H4 (cell line): ENCODE data around the gene TENM4. TPM values are rescaled to one million over a fixed set of nuclear protein-coding genes. Genes with fewer than 3 reads are reported as not detected.
A peak's percentile ranks its signal among the peaks of the same experiment; 100 is the strongest.
"Not testable (repeated sequence)": the region's sequence is repeated elsewhere in the genome, so short reads cannot be mapped to it uniquely, and the experiment has no call there.

Experiments
- DNase-seq: peaks from one replicate; pipeline ENCODE4 v3.0.0-alpha.2; 2015; ENCODE audit warnings: low spot score
- total RNA-seq: library from RNA; depleted of rRNA; stranded (reverse); fragments of >200 nt; shearing (Covaris generic); gene quantifications from 2 replicates; pipeline ENCODE4 v1.2.3, GENCODE V29; 2014

TENM4 gene
- total RNA-seq, 1 experiment from 2014 or later, result 0.31 TPM

DNA sequence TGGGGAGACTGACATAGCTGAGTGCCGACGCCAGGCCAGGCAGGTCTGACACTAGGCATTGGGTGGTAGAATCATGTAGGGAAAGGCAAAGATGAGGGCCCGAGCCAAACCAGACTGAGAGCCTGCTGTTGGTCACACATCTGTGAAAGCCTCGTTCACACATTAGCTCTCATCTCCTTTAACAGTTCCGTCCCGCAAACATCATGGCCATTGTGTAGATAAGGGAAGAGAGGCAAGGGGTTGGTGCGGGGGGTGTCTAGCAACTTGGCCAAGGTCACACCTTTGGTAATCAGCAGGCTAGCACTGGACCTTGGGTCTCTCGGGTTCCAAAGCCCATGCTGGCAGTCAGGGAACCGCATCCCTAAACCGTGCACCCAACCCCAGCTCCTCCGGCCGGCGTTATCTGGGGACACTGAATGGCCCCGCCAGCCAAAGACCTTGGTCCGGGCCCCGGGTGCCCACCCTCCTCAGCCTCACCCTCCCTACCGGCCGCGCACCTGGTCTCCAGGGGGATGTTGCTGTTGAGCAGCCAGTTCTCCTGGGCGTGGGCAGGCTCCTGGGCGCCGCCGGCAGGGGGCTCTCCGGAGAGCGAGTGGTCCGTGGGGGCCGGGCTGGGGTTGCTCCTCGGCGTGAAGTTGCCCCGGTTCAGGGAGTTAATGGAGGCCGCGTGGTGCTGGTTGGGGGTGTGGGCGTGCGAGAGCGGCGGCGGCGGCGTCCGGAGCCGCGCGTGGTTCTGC lies 537.9 kb downstream of the TENM4 start:
- no peak for DNase-seq

- DNase-seq, result no peak
These were observed 539.0 kb downstream of the TENM4 start for GRCh38 chr11:78901831-78902230.

- DNase-seq, result no peak
These were observed 542.5 kb downstream of the TENM4 start for GRCh38 chr11:78898266-78898775.

DNA sequence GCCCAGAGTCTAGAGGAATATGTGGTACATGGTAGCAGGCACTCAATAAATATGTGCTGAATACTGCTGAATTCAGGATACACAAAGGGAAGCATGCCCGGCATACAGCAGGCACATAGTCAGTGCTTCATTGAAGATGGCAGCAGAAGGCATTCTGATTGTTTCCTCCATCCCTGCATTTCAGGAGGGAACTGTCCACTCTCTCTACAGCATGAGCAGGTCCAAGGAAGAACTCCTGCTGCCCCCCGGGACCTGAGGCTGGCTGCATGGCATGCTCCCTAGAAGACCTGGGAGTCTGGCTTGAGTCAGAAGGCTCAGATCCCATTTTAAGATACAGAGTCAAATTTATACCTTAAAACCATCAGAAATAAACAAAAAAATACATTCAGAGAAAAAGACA lies 546.8 kb downstream of the TENM4 start:
- DNase-seq, result no peak

- no peak for DNase-seq
These were observed 551.1 kb downstream of the TENM4 start for GRCh38 chr11:78889698-78890097.

DNA sequence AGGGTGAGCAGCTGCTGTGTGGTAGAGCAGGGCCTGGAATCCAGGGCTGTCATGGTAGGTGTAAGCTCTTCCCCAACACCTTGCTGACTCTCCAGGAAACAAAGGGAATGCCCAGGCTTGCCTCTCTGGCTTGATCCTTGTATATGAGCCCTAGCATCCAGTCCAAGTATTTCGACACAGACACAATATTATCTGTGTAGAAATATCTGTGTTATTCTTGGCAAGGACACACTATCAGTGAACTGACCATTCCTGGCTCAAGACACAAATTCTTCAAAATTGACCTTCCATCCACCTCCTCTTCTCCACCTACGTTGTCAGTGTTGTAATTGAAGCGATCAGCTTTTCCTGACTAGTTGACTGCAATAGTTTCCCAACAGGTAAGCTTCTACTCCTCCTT lies 554.2 kb downstream of the TENM4 start:
- DNase-seq, result no peak

DNA sequence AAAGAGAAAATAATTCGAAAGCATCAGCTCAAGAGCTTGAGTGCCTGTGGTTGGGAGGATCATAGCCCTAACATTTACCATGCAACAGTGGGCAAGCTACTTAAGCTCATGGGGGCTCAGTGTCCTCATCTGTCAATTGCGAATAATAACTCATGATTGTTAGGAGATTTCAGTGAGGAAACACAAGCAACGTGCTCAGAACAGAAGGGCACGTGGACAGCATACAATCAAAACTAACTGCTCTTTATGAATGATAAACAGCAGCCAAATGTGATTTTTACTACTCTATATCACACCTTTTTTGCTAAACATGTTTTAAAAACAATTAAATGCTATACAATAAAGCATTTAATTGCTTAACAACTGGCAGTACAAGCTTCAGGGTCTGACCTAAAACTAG lies 556.1 kb downstream of the TENM4 start:
- DNase-seq, result no peak

DNA sequence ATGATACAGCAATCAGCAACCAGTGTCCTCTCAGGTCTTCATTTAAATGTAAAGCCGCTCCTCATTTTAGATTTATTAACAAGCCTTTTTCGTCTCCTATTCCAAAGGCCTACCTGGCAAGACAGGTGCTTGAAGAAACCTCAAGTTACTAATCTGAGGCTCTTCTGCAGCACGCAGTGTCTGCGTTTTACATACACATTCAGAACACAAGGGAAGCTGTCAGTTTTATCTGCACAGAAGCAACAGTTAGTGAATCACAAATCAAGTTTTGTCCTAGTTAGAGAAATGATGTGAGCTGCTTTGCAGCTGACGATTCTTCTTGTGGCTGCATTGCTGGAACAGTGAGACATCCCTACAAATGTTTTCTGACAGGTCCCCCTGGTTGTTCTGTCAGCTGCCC lies 557.3 kb downstream of the TENM4 start:
- DNase-seq, result no peak

GRCh38 chr11:78879094-78879980 lies 561.5 kb downstream of the TENM4 start:
- DNase-seq, result not testable (repeated sequence)

DNA sequence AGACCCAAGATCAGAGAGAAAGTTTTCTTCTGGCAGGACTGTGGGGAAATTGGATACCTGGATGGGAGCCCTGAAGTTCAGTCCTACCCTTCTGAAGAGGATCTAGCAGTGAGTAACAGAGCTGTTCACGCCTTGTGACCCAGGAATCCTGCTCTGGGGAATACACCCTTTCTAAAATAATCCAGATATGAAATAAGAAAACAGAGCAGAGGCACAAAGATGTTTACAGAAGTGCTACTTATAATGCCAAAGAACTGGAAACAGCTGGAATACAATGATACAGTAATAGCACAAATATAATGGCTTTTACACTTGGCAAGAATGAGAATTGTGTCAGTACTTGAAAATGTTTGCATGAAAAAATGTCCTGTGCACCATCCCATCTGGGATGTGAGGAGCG lies 562.2 kb downstream of the TENM4 start:
- no peak for DNase-seq

GRCh38 chr11:78876676-78877075 lies 564.2 kb downstream of the TENM4 start:
- no peak for DNase-seq

- no peak for DNase-seq
These were observed 570.2 kb downstream of the TENM4 start for GRCh38 chr11:78870655-78871054.

DNA sequence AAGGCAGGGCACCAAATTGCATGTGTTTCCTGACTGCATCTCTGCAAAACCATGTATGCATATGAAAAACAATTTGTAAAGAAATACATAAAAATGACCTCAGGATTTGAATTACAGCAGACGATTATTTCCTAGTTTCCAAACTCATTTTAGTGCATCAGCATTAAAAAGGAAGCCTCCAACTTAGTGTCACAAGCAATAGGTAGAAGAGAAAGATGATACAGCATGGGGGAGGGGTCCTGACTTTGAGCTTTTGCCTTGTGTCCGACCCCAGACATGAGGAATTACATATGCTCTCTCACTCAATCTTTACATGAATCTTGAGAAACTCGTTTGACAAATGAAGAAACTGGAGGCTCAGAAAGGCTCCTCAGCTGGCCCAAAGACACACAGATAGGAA lies 571.5 kb downstream of the TENM4 start:
- DNase-seq, result no peak

DNA sequence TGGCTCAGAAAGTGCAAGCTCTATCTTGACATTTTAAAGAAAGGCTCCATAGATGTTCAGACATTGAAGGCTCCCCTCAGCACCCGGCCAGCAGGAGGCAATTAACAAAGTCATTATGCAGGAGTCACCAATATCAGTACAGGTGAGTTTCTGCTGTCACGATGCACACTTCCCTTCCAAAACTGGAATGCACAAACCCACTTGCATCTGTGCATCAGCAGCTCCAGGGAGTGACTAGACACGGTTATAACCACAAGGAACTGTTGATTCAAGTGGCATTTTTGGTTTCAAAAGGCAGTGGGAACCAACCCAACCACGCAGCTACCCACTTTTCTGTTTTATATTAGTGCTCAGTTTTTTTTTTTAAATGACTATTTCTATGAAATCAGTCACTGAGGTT lies 572.3 kb downstream of the TENM4 start:
- DNase-seq, result no peak

DNA sequence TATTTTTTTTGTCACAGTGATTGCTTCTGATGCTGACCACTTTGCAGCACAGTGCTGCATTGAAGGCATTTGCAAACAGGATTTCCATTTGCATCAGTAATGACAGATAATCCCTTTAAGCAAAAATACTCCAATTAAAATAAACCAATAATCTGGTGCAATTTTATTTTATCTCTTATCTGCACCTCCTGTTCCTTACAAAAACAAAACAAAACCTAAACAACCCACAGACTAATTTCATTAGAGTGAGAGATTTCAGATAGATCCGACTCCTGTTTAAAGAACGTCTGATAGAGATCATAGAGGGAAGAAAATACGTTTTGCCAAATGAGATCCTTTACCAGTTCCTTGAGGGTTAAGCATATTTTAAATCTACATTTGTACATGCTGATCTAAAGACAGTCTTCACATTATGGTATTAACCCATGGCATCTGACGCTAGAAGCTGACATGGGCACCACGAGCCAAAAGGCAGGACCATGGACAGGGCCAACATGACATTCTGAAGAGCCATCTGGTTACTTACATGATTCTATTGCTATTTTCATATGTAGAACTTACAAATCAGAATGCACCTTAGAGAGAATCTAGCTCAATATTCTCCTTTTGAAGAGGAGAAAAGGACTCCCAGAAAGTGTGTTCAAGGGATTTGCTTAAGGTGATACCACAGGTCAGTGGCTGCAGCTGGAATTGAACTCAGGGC lies 580.0 kb downstream of the TENM4 start:
- DNase-seq, result no peak

DNA sequence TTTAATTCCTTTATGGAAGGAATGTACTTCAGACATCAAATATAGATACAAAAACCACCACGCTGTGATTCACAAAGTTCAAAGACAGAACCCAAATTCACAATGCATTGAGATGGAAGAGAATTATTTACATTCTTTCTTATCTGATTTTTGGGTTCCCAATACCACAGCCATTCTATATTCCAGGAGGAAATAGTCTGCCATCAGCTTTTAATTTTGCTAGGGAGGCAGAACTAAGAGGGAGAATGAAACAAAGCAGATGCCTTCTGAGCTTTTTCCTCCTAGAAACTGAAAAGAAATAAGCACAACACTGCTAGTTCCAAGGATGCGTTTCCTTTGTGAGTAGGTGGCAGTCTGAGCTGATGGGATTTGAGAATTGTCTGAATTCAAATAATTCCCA lies 583.1 kb downstream of the TENM4 start:
- DNase-seq, result no peak

DNA sequence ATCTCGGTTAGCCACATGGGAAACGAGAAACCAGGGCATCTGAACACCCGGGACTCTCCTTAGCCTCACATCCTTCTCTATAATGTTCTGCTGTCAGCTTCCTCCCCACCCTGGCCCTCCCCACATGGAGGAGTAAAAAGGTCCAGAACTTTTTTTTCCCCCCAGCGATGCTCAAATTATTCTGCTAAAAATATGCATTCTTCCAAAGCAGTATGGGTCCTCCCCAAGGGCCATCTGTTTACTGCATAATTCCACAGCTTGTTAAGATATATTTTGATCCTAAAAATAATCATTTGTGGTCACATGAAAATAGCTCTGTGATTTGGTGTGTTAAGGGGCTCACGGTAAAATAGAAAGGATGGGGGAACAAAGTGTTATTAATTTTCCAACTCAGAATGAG lies 584.6 kb downstream of the TENM4 start:
- DNase-seq, result no peak

DNA sequence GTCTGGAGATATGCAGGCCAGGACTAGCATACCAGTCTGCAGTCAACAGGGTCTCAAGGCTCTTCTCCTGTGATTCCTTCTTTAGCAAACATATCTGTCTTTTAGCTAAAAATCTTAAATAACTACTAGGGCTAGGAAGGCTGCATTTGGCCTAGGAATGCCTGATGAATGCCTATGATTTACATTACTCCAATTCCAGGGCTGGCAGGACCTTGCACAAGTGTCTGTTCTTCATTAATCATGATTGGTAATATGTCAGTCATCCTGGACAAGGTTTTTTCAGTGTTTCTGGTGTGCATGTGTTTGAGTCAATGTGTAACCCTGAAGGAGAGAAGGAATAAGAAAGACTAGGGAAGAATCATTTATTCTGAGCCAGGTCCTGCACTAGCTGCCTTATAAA lies 585.7 kb downstream of the TENM4 start:
- DNase-seq, result no peak

DNA sequence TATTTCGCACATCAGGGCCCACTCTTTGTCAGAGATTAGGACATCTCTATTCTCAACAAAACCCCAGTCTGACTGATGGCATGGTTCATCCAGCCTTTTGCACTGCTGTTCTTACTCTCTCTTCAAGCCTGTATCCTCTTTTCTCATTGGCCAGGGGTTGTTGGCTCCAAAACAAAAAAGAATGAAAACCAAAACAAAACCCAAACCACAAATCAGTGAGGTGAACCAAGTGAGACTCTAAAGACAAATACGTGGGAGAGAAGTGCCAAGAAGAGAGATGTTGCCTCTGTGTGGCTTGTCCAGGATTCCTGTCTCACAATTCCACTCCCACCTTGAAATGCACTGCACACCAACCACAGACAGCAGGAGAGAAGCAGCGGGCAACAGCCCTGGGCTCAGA lies 587.3 kb downstream of the TENM4 start:
- peak; percentile 7 for DNase-seq

DNA sequence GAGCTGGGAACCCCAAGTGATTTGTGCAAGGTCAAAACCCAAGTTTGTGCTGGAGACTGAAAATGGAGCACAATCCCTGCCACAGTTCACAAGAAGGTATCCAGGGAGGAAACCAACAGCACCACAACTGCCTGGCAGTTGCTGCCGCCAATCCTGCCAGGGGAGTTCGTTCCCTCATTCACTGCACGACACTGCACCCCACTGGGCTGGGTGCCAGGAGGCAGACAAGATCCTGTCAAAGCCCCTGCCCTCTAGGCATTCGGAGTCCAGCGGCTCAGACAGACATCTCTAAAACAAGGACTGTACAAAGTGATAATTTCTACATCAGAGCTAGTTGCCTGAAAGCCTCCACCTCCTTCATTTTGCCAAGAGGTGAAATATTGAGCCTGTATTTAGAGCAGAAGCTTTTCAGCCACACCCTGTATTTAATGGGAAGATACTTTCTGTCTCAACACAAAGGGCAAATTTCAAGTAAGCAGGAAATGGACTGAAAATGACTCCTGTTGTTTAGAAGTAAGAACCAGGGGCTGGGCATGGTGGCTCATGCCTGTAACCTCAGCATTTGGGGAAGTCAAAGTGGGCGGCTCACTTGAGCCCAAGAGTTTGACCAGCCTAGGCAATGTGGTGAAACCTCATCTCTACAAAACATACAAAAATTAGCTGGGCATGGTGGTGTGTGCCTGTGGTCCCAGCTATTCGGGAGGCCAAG lies 588.8 kb downstream of the TENM4 start:
- no peak for DNase-seq

GRCh38 chr11:78850078-78850477 lies 590.8 kb downstream of the TENM4 start:
- DNase-seq, result no peak

DNA sequence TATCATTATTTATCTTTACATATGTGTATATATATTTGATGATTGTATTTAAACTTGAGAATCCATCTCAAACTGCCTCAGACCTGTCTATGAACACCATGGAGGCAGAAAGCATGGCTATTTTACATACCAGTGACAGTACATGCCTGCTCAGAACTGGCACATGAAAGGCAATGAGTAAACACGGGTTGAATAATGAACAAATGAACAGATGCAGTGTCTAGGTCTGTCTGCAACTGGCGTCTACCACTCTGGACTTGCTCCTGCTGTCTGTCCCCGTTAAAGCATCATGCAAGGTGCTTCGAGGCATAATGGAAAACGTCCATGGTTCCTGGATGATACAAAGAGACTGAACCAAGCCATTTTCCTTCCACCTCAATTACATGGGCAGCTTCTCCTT lies 594.6 kb downstream of the TENM4 start:
- no peak for DNase-seq
